GM18517 (cell line): ENCODE results near the gene CLEC9A.

ENCODE experiments used
- ATAC-seq: cut with Tn5 transposase; IDR thresholded peaks from one replicate; pipeline ENCODE4 v1.9.1; 2021; ENCODE audit warnings: mild to moderate bottlenecking, moderate library complexity; ENCODE audit not compliant: unreplicated experiment

Gene CLEC9A

DNA sequence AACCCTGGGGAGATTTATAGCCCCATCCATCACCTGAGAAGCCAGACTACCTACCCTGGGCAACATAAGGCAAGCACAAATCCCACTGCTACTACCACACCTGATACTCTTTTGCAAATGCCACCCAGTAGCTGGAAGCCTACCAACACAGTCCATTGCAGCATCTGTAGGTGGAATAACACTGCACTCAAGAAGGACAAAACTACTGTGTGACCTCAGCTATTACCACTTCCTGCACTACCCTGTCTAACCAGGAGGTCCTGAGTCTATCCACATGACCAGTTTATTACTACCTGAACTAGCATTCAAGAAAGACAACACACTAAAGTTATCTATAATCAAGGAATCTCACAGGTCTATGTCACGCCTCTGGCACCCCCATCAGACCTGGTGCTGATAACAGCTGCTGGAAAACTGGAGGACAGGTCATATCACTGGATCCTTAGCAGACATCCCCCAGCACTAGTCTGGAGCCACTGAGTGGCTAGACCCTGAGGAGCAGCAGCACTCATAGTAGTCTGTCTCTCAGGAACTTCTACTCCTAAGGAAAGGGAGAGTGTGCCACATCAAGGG lies 71.3 kb downstream of the CLEC9A start:
- no peak for ATAC-seq

DNA sequence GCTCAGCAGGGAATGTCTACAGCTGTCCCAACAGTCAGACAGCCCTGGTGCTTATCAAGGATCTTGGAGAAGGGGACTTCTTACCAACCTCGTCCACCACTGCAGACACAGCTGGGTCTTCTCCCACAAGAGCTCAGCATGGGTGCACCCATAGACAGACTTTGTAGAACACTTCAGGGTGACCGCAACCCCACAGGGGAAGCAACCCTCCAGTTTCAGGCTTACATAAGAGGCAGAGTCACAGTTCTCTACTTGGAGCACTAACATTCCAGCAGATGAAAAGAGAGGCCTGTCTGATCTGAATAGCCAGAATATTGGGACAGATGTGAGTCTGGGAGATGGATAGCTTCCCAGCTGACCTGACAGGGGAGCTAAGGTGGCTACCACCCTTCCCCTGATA lies 71.8 kb downstream of the CLEC9A start:
- ATAC-seq = no peak

DNA sequence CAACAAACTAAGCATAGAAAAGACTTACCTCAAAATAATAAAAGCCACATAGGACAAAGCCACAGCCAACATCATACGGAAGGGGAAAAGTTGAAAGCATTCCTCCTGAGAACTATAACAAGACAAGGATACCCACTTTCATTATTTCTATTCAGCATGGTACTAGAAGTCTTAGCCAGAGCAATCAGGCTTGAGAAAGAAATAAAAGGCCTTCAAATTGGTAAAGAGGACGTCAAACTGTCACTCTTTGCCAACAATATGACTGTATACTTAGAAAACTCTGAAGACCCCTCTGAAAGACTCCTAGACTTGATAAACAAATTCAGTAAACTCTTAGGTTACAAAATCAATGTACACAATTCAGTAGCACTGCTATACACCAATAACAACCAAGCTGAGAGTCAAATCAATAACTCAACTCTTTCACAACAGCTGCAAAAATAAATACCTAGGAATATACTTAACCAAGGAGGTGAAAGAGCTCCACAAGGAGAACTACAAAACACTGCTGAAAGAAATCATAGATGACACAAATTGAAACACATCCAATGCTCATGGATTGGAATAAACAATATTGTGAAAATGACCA lies 79.9 kb downstream of the CLEC9A start:
- no peak for ATAC-seq

DNA sequence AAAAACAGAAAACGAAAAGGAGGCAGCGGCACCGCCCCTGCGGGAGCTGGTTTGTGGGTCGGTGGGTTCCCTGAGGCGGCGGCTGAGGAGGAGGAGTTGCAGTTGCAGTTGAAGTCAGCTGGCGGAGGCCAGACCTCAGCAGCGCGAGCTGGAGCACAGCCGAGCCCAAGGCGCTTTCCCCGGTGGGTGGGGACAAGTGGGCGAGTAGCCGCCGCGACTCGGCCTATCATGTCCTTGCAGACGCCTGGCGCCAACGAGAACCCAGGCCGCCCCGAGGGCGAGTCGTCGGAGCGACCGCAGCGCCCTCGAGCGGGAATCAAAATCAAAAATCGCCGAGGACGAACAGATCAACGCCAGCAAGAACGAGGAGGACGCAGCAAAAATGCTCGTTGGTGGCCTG lies 81.0 kb downstream of the CLEC9A start:
- ATAC-seq = no peak

DNA sequence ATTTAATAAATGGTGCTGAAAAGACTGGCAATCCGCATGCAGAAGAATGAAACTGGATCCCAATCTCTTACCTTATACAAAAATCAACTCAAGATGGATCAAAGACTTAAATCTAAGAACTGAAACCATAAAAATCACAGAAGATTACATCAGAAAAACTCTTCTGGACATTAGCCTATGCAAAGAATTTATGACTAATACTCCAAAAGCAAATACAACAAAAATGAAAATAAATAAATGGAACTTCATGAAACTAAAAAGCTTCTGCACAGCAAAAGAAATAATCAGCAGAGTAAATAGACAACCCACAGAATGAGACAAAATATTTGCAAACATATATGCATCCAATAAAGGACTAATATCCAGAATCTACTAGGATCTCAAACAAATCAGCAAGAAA lies 82.6 kb downstream of the CLEC9A start:
- ATAC-seq = no peak

DNA sequence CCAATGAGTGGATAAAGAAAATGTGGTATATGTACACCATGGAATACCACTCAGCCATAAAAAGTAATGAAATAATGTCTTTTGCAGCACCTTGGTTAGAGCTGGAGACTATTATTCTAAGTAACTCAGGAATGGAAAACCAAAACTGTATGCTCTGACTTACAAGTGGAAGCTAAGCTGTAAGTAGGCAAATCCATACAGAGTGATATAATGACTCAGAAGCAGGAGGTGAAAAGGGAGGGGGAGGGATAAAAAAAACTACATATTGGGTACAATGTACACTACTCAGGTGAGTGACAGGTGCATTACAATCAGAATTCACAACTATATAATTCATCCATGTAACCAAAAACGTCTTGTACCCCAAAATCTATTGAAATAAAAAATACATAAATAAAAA lies 83.4 kb downstream of the CLEC9A start:
- no peak for ATAC-seq

DNA sequence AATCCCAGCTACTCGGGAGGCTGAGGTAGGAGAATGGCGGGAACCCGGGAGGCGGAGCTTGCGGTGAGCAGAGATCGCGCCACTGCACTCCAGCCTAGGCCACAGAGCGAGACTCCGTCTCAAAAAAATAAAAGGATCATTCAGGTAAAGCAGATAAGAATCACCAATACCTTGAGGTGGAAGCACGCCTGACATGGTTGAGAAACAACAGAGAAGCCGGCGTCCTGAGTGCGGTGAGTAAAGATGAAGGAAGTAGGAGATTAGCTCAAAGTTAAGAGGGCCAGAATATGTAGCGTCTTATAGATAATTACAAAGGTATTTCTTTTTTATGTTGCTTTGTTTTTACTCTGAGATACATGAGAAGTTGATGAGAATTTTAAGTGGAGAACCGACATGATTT lies 84.8 kb downstream of the CLEC9A start:
- no peak for ATAC-seq
